Measurements from ENCODE around the gene ADRA2A. TPM values are rescaled to one million over a fixed set of nuclear protein-coding genes. Genes with fewer than 3 reads are reported as not detected.

Gene ADRA2A
- total RNA-seq, 2 experiments from 2014 or later, result 0.05 TPM; not detected in 1

DNA sequence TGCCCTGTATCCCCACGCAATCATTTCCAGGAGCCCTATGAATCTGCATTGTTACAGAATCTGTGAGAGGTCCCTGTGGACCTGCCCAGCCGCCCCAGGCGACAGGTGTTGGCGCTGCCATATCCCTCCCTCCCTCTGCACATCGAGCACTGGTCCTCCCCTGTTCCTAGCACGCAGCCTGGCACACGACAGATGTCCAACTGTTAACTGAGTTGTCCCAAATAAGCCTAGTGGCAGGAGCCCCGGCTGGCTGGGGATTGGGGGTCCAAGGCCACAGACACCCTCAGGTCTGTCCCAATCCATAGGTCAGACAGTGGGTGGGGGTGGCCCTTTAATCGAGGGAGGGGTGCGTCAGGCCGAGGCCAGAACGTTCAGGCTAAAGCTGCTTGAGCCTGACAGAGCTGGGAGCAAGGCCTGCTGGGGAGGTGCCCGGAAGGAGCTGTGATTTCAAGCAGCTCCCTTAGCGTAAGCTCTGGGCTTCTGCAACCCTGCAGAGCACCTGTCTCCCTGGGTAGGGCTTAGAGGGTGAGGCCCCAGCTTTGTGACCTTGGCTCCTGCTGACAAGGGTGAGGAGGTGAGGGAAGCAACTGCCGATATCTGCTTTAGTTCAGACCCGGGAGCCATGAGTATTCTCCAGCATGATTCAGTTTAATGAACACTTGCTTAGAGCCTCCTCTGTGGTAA lies 40.1 kb downstream of the ADRA2A start:
- ATAC-seq (ENCODE audit: poor library complexity) (no peak), DNase-seq (no peak)
- CTCF ChIA-PET, result no interaction called here
- H3K27ac Mint-ChIP-seq, result no peak overlapping the region
- no peak overlapping the region for H3K27ac ChIP-seq (ENCODE audit: low read depth in 1 of 2, low read length in 2 of 2)
- POLR2A ChIA-PET, result no interaction called here
- H3K9me3 ChIP-seq (ENCODE audit: control insufficient read depth in 1 of 2, insufficient read depth in 1 of 2, low read length in 2 of 2), result no peaks in the 10 kb centered on the region
- H3K4me3 Mint-ChIP-seq, result no peak overlapping the region
- no peaks in the 10 kb centered on the region for H3K27me3 ChIP-seq (ENCODE audit: control insufficient read depth in 1 of 2, insufficient read depth in 2 of 2, low read length in 2 of 2)
- no peaks in the 10 kb centered on the region for H3K36me3 Mint-ChIP-seq (ENCODE audit: low read depth)
- TF ChIP-seq, protein P1, sequence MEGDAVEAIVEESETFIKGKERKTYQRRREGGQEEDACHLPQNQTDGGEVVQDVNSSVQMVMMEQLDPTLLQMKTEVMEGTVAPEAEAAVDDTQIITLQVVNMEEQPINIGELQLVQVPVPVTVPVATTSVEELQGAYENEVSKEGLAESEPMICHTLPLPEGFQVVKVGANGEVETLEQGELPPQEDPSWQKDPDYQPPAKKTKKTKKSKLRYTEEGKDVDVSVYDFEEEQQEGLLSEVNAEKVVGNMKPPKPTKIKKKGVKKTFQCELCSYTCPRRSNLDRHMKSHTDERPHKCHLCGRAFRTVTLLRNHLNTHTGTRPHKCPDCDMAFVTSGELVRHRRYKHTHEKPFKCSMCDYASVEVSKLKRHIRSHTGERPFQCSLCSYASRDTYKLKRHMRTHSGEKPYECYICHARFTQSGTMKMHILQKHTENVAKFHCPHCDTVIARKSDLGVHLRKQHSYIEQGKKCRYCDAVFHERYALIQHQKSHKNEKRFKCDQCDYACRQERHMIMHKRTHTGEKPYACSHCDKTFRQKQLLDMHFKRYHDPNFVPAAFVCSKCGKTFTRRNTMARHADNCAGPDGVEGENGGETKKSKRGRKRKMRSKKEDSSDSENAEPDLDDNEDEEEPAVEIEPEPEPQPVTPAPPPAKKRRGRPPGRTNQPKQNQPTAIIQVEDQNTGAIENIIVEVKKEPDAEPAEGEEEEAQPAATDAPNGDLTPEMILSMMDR (IDR thresholded peaks at IDR 0.05), result no peak
- no peaks in the 10 kb centered on the region for H3K9me3 Mint-ChIP-seq
- H3K27me3 Mint-ChIP-seq, result no peaks in the 10 kb centered on the region
- H3K4me1 Mint-ChIP-seq (ENCODE audit: low read depth), result peaks cover 13% of the 10 kb centered on the region
- intact Hi-C loops (cut with DNase I, micrococcal nuclease), result no loop called here
- no peaks in the 10 kb centered on the region for H3K36me3 ChIP-seq (ENCODE audit: insufficient read depth, low read length)
- H3K4me3 ChIP-seq (ENCODE audit: low read length), result no peak overlapping the region
- H3K4me1 ChIP-seq (ENCODE audit: insufficient read depth, low read length), result peaks cover 5% of the 10 kb centered on the region

DNA sequence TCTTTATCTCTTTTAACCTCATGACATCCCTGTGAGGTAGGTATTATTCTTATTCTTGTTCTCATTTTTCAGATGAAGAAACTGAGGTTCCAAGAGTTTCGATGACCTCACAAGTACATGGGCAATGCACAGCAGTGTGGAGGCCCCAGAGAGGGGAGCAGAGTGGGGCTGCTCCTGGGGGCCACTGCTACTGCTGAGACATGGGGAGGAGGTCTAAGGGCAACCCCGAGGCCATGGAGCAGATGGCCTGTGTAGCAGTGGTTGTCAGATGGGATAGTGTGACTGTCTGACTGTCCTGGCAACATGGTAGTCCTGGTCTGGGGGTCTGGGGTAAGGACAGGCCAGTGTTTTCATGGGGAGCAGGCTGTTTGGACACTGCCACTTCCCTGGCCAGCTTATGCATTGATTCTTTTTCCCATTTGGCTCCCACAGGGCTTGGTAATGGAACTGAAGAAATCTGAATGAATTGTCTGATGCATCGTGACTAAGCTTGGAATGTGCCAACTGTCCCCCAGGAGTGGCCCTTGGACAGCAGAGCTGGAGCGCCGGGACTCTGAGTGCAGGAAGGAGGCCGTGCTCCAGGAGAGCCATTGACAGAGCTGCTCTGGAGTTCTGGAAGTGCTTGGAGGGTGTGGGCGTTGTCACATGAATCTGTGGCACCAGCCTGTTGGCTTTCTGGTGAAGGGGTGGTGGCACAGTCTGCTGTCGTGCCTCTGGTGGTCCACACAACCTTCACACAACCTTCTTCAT lies 40.9 kb downstream of the ADRA2A start:
- POLR2A ChIA-PET, result no interaction called here
- no peaks in the 10 kb centered on the region for H3K36me3 ChIP-seq (ENCODE audit: insufficient read depth, low read length)

DNA sequence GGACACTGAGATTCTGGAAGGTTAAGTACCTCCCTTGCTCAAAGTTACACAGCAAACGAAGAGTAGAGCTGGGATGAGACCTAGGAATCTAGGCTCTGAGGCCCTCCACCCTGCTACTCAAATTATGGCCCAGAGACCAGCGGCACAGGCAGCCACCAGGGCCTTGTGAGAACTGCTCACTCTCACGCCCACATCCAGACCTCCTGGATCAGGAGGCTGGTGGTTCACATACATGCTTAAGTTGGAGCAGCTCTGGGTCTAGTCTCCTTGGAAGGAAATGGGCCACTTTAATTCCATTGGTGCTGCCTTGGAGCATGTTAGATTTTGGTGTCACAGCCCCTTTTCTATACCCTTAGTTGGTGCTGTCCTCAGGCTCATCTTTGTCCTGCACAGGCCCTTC lies 41.9 kb downstream of the ADRA2A start:
- no peak overlapping the region for H3K27ac Mint-ChIP-seq
- no peaks in the 10 kb centered on the region for H3K4me1 ChIP-seq (ENCODE audit: insufficient read depth, low read length)
- H3K27ac ChIP-seq (ENCODE audit: low read depth in 1 of 2, low read length in 2 of 2), result no peak overlapping the region
- H3K4me1 Mint-ChIP-seq (ENCODE audit: low read depth), result peaks cover 12% of the 10 kb centered on the region
- no peak for ATAC-seq (ENCODE audit: poor library complexity)
- H3K27me3 ChIP-seq (ENCODE audit: control insufficient read depth in 1 of 2, insufficient read depth in 2 of 2, low read length in 2 of 2), result peaks cover 0 to 1% of the 10 kb centered on the region in 2 experiments
- peaks cover 5% of the 10 kb centered on the region for H3K27me3 Mint-ChIP-seq
- no peak overlapping the region for H3K4me3 Mint-ChIP-seq
- ChIA-PET CTCF (no interaction called here), POLR2A (no interaction called here)
- H3K9me3 ChIP-seq (ENCODE audit: control insufficient read depth in 1 of 2, insufficient read depth in 1 of 2, low read length in 2 of 2), result no peaks in the 10 kb centered on the region
- TF ChIP-seq, protein P1 (IDR thresholded peaks at IDR 0.05), result no peak
- no peaks in the 10 kb centered on the region for H3K36me3 ChIP-seq (ENCODE audit: insufficient read depth, low read length)
- no peak for DNase-seq
- H3K4me3 ChIP-seq (ENCODE audit: low read length), result no peak overlapping the region
- H3K36me3 Mint-ChIP-seq (ENCODE audit: low read depth), result no peaks in the 10 kb centered on the region
- no peaks in the 10 kb centered on the region for H3K9me3 Mint-ChIP-seq
- intact Hi-C loops (cut with DNase I, micrococcal nuclease), result no loop called here

More for the DNA sequence above, 40.9 kb downstream of the ADRA2A start:
- CTCF ChIA-PET, result no interaction called here
- no peak overlapping the region for H3K4me3 ChIP-seq (ENCODE audit: low read length)
- Mint-ChIP-seq H3K36me3 (ENCODE audit: low read depth) (no peaks in the 10 kb centered on the region), H3K27me3 (no peaks in the 10 kb centered on the region), H3K4me1 (ENCODE audit: low read depth) (peaks cover 13% of the 10 kb centered on the region), H3K9me3 (no peaks in the 10 kb centered on the region), H3K4me3 (no peak overlapping the region), H3K27ac (no peak overlapping the region)
- intact Hi-C loops (cut with DNase I, micrococcal nuclease), result no loop called here
- peaks cover under 1% of the 10 kb centered on the region for H3K4me1 ChIP-seq (ENCODE audit: insufficient read depth, low read length)
- ATAC-seq (ENCODE audit: poor library complexity), result no peak
- H3K27me3 ChIP-seq (ENCODE audit: control insufficient read depth in 1 of 2, insufficient read depth in 2 of 2, low read length in 2 of 2), result no peaks in the 10 kb centered on the region
- DNase-seq, result no peak
- TF ChIP-seq, protein P1 (IDR thresholded peaks at IDR 0.05), result no peak
- no peak overlapping the region for H3K27ac ChIP-seq (ENCODE audit: low read depth in 1 of 2, low read length in 2 of 2)
- no peaks in the 10 kb centered on the region for H3K9me3 ChIP-seq (ENCODE audit: control insufficient read depth in 1 of 2, insufficient read depth in 1 of 2, low read length in 2 of 2)
